Embryonic facial prominence (tissue), 1 donor: Measurements from ENCODE around the gene OBSL1.

Source experiments
- DNase-seq: peaks from one replicate; pipeline ENCODE4 v3.0.0-alpha.2; 2016; ENCODE audit errors: extremely low spot score

Gene OBSL1

DNA sequence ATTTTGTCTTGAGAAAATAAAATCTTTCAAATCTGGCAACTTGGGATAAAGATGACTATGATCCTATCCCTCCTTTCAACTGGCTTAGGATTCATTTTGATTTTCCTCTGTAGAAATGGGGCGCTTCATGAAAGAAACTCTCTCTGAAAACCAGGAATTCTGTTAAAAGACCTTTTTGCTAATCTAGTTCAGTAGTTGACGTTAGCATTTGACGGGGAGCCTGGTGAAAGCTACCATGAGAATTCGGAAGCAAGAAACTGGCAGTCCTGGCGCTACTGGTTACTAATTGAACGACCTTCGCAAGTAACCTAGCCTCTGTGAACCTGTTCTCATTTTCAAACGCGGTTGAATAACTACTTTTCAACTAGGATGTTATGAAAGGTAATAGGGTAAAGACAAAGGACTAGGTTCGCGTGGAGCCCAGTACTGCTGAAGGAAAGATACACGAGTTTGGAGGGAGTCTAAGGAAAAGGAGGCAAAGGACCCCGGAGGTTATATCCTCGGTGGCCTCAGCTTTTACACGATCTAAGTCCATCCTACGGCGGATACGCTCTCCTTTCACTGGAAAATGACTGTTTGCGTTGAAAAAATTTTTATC is 25.7 kb upstream of the OBSL1 start:
- DNase-seq = no peak

DNA sequence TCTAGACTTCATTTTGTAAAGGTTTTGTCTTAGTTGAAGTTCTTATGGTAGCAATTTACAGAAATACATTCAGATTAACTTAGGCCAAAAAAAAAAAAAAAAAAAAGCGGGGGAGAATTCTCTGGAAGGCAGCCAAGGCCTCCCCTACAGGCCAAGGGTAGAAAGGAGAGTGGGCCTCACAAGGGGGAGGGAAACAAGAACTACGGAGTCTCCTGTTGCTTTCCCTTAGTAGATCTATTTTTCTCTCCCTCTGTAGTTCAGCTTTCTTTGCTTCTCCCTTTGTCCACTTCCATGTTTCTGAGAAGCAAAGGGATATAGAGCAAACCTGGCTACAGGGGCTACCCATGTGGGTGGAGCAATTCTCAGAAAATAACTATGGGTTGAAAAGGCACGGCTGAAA is 23.9 kb upstream of the OBSL1 start:
- DNase-seq = peak; percentile 74

GRCh38 chr2:219593154-219593553 is 21.8 kb upstream of the OBSL1 start:
- DNase-seq = no peak

DNA sequence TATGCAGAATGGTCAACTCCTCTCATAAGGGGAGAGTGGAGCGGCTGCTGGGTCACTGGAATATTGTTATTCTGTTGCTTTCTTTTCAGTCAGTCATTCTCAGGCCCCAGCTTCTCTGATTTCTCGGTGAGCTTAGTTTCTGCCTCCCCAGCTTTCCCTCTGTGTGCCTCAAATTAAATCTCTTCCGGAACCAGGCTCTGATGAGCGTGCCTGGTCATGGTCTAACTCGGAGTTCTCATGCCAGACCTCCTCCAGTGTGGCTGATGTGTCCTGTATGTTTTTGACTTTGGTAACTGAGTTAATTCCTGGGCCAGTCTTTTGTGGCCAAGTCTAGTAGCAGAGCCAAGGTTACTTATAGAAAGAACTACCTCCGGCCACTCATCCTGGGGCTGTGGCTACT is 21.4 kb upstream of the OBSL1 start:
- DNase-seq = peak; percentile 58

GRCh38 chr2:219591091-219591490 is 19.8 kb upstream of the OBSL1 start:
- DNase-seq = no peak

DNA sequence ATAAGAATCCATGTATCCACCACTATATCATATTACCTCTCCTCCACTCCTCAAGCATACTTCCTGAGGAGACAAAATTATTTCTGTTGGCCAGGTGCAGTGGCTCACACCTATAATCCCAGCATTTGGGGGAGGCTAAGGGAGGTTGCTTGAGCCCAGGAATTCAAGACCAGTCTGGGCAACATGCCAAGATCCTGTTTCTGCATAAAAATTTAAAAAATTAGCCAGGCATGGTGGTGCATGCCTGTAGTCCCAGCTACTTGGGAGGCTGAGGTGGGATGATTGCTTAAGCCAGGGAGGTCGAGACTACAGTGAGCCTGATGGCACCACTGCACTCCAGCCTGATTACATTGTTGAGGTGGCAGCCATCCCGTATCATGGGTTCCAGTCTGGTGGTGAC is 10.0 kb upstream of the OBSL1 start:
- no peak for DNase-seq

GRCh38 chr2:219578811-219579613 is 7.7 kb upstream of the OBSL1 start:
- no peak for DNase-seq

- DNase-seq = peak; percentile 32
These were observed 5.4 kb upstream of the OBSL1 start for GRCh38 chr2:219576505-219577388.

- DNase-seq = no peak
These were observed 4.5 kb upstream of the OBSL1 start for GRCh38 chr2:219575566-219576504.

- no peak for DNase-seq
These were observed 3.4 kb upstream of the OBSL1 start for GRCh38 chr2:219574484-219575311.

DNA sequence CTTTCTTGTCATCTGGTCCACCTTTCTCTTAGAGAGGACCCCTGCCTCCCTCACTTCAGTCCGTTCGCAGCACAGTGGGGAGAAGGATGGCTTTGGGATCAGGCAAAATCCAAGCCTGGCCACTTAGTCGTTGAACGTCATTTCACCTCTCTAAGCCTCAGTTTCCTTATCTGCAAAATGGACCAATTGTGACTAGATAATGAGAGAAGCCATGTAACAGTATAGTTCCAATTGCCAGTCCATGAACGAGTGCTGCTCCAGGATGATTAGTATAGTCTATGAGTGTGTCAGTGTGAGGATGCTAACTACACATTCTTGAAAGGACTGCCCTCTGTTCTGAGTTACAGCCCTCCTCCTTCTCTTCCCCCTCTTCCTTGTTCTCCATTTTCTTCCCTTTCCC is 1.8 kb upstream of the OBSL1 start:
- no peak for DNase-seq

DNA sequence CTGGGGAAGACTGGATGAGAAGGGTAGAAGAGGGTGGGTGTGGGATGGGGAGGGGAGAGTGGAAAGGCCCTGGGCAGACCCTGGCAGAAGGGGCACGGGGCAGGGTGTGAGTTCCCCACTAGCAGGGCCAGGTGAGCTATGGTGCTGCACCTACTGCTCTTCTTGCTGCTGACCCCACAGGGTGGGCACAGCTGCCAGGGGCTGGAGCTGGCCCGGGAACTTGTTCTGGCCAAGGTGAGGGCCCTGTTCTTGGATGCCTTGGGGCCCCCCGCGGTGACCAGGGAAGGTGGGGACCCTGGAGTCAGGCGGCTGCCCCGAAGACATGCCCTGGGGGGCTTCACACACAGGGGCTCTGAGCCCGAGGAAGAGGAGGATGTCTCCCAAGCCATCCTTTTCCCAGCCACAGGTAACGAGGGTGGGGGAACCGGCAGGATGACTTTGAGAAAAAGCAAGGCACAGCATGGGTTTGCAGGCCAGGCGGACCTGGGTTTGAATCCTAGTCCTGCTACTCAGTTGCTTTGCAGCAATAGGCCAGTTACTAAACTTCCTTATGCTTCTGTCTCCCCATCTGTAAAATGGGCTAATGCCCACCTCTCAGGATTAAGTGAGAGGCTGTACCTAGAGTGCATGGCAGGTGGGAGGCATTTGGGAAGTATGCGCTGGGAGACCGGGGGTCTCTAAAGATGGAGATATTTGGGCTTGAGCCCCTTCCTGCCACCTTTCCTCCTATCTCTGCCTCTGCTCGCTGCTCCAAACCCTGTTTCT is 1.1 kb upstream of the OBSL1 start, which contains the start of gene INHA:
Gene INHA, plus strand, starts transcription at position 74 of the 765 bp plus-strand sequence. Its CDS starts 65 bp downstream, at position 139.
- DNase-seq = no peak

- no peak for DNase-seq
These were observed 422 bp downstream of the OBSL1 start for GRCh38 chr2:219570924-219571310.

GRCh38 chr2:219570194-219570923 is 980 bp downstream of the OBSL1 start:
- no peak for DNase-seq

DNA sequence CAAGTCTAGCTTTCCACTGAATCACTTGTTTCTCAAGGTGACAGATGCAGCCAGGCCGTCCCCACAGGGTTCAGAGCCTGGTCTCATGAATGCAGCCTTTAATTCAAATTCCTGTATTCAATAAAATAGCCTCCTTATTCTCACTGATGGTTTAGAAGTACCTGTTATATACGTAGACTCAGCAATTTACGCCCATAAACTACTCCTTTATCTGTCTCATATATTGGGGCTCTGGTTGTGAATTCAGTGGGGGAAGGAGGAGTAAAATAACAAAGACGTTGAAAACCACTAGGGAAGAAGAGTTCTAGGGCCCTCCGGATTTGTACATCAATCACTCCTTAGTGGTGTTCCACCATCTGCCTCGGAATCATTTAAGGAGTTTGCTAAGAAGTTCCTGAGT is 1.7 kb downstream of the OBSL1 start:
- no peak for DNase-seq

DNA sequence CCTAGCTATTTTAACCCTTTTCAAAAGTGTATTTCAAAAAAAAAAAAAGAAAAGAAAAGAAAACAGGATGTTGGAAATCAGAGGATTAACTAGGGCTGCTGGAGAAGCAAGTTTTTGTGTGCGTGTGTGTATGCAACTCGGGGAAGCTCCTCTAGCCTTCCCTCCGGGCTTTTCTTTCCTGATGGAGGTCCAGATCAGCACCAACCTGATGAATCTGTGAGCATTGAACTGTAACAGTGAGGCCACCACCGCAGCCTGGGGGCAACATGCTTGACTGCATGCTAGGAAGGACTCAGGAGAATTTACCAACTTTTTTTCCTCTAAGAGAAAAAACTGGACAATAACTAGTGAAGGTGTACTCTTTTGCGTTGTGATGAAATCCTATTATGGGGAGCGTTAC is 2.3 kb downstream of the OBSL1 start:
- no peak for DNase-seq

GRCh38 chr2:219567791-219568361 is 3.5 kb downstream of the OBSL1 start:
- DNase-seq = no peak

DNA sequence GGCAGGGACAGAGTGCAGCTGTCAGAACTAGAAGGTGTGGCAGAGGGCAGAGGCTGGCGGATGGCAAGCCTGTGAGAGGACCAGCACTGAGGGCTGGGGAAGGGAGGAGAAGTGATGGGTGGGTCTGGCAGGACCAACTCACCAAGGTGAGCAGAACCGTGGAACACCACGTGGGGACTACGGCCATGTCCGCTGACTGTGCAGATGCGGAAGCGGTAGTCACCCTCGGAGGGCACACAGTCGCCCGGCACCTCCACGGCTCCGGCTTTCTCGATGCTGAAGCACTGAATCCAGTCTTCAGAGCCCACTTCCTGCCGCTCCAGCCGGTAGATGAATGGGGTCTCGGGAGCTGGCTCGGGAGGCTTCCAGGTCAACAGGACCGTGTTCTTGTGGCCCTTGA is 4.2 kb downstream of the OBSL1 start:
- DNase-seq = no peak

- DNase-seq = no peak
These were observed 4.7 kb downstream of the OBSL1 start for GRCh38 chr2:219566640-219567039.
